22Rv1 (cell line): ENCODE measurements around the gene CFAP65.

Source experiments
- CTCF ChIP-seq: fragments of 450-650 bp; IDR thresholded peaks from 2 replicates; pipeline ENCODE4 v1.5.1; 2017; ENCODE audit warnings: mild to moderate bottlenecking
- ZFX ChIP-seq: fragments of 450-650 bp; IDR thresholded peaks from 2 replicates; pipeline ENCODE4 v1.6.1; 2017; ENCODE audit warnings: antibody characterized with exemption, borderline replicate concordance

GRCh38 chr2:219026946-219027345, 14.4 kb downstream of the CFAP65 start:
- TF ChIP-seq CTCF (no peak), ZFX (no peak)
